Medulla oblongata (tissue), 1 donor: ENCODE measurements around the gene PCYT2.

Source experiments
- DNase-seq: peaks from one replicate; pipeline ENCODE4 v3.0.0-alpha.2; 2015; ENCODE audit errors: extremely low spot score

PCYT2 gene

GRCh38 chr17:81900181-81900820 lies 10.9 kb downstream of the PCYT2 start:
- no peak for DNase-seq

- DNase-seq: no peak
These were observed 11.6 kb downstream of the PCYT2 start for GRCh38 chr17:81899514-81900166.

GRCh38 chr17:81898885-81899284 lies 12.3 kb downstream of the PCYT2 start:
- DNase-seq: no peak

DNA sequence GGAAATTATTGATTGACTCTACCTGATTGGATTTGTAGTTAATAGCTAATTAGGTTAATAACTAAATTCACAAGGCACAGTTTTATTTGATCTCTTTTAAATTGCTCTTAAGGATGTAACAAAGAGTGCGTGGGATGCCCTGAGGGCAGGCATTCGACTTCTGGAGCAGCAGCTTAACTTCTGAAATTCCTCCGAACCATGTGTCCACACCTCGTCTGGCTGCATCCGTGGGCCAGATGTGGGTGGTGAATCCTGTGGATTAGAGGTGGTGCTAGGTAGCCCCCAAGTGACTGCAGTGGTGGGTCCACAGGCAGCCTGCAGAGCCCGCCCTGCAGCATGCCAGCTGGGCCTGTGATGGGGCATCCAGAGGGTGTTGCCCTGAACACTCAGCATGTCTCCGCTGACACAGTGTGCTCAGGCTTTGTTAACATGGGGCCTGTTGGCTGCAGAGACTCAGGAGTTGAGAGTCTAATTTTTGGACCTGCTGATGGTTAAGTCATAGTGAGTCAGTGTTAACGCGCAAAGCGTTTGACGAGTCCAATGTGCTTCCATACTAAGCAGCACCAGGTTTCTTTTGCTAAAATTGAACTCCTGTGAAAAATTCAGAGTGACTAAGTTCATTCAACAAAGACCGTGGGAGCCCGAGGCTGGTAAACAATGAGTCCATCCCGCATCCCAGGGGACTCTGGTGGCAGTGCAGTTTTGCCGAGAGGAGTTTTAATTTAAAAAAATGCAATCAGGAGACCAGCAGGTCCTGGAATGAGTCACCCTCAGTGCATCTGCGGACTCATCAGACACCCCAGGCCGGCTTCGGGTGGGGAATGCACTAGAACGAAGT lies 13.0 kb downstream of the PCYT2 start:
- DNase-seq: no peak

- DNase-seq: no peak
These were observed 15.8 kb downstream of the PCYT2 start for GRCh38 chr17:81895400-81895799.

DNA sequence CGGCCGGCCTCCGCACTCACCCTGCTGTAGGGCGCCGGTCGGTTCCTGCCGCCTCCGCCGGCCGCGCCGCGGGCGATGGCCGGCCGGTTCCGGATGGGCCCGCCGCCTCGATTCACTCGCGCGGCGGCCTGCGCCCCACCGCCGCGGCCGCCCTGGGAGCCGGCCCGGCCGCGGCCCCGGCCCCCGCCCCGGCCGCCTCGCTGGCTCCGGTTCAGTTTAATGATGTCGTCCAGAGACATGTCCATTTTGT lies 20.0 kb downstream of the PCYT2 start:
- DNase-seq: no peak

DNA sequence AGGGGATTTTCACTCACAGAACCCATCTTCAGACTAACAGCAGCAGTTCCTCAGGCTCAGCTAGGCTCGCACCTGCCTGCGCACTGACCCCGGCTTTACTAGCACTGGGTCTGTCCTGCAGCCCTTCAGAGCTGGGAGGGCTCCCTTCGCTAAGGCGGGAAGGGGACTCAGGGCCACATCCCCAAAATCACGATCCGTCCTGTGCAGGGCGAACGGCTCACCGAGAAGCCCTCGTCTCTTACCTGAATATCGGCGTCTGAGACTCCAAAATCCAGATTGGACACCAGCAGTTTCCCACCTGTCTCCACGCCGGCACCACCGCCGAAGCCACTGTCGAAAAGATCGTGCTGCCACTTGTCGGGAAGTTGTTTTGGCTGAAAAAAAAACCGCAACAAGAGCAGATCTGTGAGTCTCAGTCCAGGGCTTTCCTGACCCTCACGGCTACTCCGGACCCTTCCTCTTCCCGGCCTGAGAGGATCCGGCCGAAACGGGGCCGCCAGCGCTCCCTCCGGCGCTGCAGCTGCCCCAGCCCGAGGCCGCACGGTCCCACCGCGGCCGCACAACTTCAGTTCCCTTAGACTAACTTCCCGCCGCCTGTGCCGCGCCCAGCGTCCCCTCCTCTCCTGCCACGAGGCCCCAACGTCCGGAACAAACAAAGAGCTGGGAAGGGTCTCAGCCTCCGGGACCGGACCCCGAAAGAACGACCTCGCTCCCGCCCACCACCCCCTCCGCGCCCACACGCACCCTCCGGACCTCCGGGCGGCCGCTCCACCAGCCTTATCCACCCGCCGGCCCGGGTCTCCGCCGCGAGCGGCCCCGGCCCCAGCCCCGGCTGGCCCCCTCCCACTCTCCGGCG lies 20.5 kb downstream of the PCYT2 start:
- no peak for DNase-seq

DNA sequence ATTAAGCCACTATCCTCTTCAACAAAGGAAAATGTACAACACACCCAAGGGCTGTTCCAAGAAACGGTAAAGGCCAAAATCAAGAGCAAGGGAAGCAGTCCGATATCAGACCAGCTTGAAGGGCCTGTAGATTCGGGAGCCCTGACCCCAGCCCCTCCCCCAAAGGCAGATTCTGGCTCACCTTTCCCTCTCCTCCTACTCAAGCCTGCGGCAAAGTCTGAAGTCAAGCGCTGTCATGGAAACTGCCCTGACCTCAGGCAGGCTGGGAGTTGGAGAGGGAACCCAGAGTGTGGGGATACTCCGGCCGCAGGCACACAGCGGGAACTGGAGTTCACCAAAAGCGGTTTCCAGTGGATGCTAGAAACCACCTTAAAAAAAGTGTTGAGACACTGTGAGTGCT lies 21.6 kb downstream of the PCYT2 start:
- DNase-seq: no peak

GRCh38 chr17:81888988-81889595 lies 22.1 kb downstream of the PCYT2 start:
- DNase-seq: no peak

- no peak for DNase-seq
These were observed 22.9 kb downstream of the PCYT2 start for GRCh38 chr17:81888105-81888987.

GRCh38 chr17:81885869-81886548 lies 25.2 kb downstream of the PCYT2 start:
- no peak for DNase-seq

GRCh38 chr17:81885454-81885853 lies 25.7 kb downstream of the PCYT2 start:
- DNase-seq: no peak

- DNase-seq: no peak
These were observed 26.2 kb downstream of the PCYT2 start for GRCh38 chr17:81884968-81885367.

GRCh38 chr17:81884520-81884919 lies 26.7 kb downstream of the PCYT2 start:
- DNase-seq: no peak

DNA sequence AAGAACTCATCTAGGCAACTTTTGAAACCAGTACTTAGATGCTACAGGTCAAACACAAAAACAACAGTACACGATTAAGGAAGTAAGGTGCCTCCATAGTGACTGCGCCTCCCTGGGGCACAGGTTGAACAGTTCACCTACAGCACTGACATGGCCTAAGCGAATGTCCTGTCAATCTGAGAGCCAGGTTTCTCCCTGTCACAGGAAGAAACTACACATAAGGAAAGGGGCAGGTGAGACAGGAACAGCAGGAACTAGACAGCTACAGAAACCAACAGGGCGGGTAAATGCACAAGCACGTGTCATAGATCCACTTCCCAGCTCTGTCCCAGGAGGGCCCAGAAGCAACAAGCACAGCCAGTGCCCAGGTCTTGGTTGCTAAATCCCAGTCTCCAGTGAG lies 32.1 kb downstream of the PCYT2 start:
- DNase-seq: no peak

GRCh38 chr17:81878294-81878693 lies 32.9 kb downstream of the PCYT2 start:
- no peak for DNase-seq

DNA sequence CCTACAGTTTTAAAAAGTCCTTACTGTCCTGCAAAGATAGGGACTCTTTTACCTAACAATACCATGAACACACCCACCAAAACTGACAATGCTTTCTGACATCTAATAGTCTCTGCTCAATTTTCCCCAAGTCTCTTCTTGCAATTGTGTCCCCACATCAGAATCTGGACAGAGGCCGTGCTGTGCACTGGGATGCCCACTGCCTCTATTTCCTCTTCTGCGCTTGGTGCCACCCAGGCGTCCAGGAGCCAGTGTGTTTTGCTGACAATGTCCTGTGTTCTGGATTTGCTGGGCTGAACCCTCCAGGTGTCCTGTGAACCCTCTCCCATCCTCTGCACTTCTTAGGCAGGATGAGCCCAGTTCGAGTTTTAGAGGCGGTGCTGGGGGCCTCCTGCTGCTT lies 33.6 kb downstream of the PCYT2 start:
- DNase-seq: no peak

DNA sequence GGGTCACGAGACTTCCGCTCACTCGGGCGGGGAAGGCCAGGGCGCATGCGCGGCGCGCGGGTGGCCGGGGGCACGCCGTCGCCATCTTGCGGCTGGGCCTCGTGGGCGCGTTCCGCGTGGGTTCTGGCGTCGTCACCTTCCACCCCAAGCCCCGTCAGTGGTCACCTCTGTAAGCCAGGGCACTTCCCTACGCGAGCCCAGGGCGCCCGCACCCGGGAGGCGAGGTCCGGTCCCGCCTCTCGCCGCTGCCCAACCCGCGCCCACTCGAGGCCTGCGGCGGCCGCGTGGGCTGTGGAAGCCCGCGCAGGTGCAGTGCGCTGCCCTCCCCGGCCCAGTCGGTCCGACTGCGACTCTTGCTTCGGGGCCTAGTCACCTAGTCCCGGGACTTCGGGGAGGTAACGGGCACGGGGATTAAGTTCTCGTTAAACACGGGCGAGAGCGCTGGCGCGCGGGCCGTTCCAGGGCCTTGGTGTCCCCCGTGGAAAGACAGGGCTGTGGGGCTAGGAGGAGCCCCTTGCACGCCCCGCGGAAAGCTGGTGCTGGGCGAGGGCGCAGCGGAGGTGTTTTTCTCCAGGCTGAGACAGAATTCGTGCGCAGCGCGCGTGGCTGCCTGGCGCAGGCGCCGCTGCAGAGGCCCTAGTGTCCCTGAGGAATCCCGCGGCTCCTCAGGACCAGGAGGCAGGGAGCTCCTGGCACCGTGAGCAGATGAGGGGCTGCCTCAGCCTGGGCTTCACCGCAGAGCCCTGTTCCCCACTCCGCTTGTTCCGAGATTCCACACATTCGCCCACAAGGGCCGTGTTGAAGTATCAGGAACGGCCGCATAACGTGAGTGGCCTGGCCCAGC lies 39.6 kb downstream of the PCYT2 start:
- peak; percentile 90 for DNase-seq

DNA sequence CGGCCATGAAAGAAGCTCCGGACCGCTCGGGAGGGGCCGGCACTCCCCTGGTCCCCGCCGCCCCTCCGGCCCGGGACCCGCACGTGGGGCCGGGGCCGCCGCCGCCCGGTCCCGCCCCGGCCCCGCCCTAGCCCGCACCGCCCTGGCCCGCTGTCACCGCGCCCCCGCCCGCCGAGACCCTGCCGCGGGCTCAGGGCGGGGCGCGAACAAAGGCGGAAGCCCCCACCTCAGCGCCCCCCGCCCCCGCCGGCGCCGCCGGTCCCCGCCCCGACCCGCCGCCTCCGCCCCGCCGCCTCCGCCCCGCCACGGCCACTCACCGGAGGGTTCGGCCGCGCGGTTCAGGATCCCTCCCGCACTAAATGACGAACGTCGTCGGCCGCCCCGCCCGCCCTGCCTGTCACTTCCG lies 40.2 kb downstream of the PCYT2 start, which contains the start of gene ARHGDIA:
Gene ARHGDIA, minus strand, starts transcription at position 357 of the 406 bp plus-strand sequence. CDS start 1,407 bp downstream, outside the sequence.
- DNase-seq: no peak
